Fibroblast of lung (primary cell): ENCODE measurements around the gene WSCD1.

Experiments used
- CTCF ChIP-seq, 2 donors: IDR thresholded peaks in 1 of 2; conservative IDR thresholded peaks in 1 of 2; 1 replicate in 1 of 2; 2 replicates in 1 of 2; pipeline ENCODE4 v1.5.1; 2011 to 2012; ENCODE audit warnings: low read length in 2 of 2, control low read depth in 1 of 2, inconsistent platforms in 1 of 2, low read depth in 1 of 2, mild to moderate bottlenecking in 1 of 2
- EZH2 ChIP-seq: IDR thresholded peaks from 2 replicates; pipeline ENCODE4 v1.5.1; 2012; ENCODE audit warnings: low read length, control low read depth, mild to moderate bottlenecking; ENCODE audit errors: missing control alignments

DNA sequence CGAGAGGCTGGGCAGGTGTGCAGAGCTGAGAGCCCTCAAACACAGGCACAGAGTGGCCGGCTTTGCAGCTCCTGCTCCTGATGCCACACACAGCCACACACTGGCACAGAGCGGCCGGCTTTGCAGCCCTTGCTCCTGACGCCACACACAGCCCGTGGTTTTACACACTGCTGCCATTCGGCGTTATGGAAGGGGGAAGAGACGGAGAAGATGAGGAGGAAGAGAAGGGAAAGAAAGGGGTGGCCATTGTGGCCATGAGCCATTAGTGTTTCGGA, 26.8 kb downstream of the WSCD1 start:
- no peak for TF ChIP-seq EZH2
- TF ChIP-seq CTCF (conservative IDR thresholded peaks at IDR 0.05 in 1 of 2, IDR thresholded peaks at IDR 0.05 in 1 of 2; ENCODE audit: low read depth in 1 of 2, low read length in 2 of 2), result no peak
